Effector memory CD4-positive, alpha-beta T cell (primary cell): ENCODE data around the gene STX5.
"Not testable (repeated sequence)": the region's sequence is repeated elsewhere in the genome, so short reads cannot be mapped to it uniquely, and the experiment has no call there.

ENCODE experiments used
- DNase-seq, 3 donors: peaks; one replicate each; pipeline ENCODE4 v3.0.0-alpha.2; 2020
- H3K27ac ChIP-seq: 2 replicates; pipeline ENCODE4 v1.7.0; 2013; ENCODE audit warnings: mild to moderate bottlenecking, low read length, moderate library complexity; ENCODE audit not compliant: insufficient read depth, poor library complexity, severe bottlenecking
- H3K27me3 ChIP-seq: replicated peaks from 2 replicates; pipeline ENCODE4 v1.7.0; 2013; ENCODE audit warnings: mild to moderate bottlenecking, low read length; ENCODE audit not compliant: insufficient read depth, control insufficient read depth, poor library complexity, severe bottlenecking
- H3K36me3 ChIP-seq: 2 replicates; pipeline ENCODE4 v1.7.0; 2013; ENCODE audit warnings: mild to moderate bottlenecking, low read length, moderate library complexity; ENCODE audit not compliant: control insufficient read depth, insufficient read depth
- H3K4me1 ChIP-seq: 2 replicates; pipeline ENCODE4 v1.7.0; 2013; ENCODE audit warnings: low read length, mild to moderate bottlenecking; ENCODE audit not compliant: control insufficient read depth, insufficient read depth, poor library complexity, severe bottlenecking
- H3K4me3 ChIP-seq: 2 replicates; pipeline ENCODE4 v1.7.0; 2013; ENCODE audit warnings: low read length, low read depth, mild to moderate bottlenecking; ENCODE audit not compliant: insufficient read depth, poor library complexity, severe bottlenecking
- H3K9me3 ChIP-seq: 2 replicates; pipeline ENCODE4 v1.7.0; 2013; ENCODE audit warnings: mild to moderate bottlenecking, low read length, moderate library complexity; ENCODE audit not compliant: control insufficient read depth

Gene STX5

DNA sequence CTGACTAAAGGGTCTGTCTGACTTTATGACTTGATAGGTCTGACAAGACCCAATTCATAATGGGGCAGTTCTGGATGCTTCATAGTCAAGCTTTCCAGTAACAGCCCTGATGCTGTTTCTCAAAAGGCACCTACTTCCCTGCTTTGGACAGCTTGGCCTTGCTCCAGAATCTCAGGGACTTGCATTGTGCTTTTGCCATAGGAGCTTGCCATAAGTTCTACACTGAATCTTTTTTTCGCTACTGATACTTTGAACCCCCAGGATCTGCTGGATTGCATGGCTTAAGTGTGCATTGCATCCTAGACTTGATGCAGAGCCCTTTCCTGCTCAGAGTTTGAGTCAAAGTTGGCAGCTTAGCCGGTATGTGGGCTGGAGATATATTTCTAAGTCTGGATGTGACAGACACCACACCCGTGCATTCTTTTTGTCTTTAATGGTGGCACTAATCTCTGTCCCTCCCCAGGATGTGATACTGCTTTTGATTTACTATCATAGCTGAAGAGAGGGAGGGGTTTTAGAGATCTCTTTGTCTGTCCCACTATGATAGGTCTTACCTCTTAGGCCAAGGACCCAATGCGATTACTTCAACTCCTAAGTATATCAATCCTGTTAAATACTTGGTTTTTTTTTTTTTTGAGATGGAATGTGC is 32.0 kb upstream of the STX5 start:
- Histone ChIP-seq H3K4me1 (no peaks in the 10 kb centered on the region), H3K27me3 (no peaks in the 10 kb centered on the region), H3K4me3 (no peak overlapping the region), H3K36me3 (no peaks in the 10 kb centered on the region), H3K27ac (no peak overlapping the region), H3K9me3 (no peaks in the 10 kb centered on the region)
- no peak for DNase-seq

DNA sequence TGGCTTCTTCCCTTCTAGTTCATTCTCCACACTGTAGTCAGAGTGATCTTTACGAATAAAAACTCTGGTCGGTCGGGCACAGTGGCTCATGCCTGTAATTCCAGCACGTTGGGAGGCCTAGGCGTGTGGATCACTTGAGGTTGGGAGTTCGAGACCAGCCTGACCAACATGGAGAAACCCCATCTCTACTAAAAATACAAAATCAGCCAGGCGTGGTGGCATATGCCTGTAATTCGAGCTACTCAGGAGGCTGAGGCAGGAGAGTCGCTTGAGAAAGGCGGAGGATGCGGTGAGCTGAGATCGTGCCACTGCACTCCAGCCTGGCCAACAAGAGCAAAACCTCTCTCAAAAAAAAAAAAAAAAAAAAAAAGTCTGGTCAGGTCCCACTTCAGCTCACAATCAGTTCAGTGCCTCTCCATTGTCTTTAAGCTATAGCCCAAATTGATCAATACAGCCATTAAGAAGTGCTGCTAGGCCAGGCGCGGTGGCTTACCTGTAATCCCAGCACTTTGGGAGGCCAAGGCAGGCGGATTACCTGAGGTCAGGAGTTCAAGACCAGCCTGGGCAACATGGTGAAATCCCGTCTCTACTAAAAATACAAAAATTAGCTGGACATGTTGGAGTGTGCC is 29.8 kb upstream of the STX5 start:
- not testable (repeated sequence) for H3K27me3 ChIP-seq, H3K27ac ChIP-seq, H3K4me1 ChIP-seq, DNase-seq, H3K36me3 ChIP-seq, H3K9me3 ChIP-seq, H3K4me3 ChIP-seq

DNA sequence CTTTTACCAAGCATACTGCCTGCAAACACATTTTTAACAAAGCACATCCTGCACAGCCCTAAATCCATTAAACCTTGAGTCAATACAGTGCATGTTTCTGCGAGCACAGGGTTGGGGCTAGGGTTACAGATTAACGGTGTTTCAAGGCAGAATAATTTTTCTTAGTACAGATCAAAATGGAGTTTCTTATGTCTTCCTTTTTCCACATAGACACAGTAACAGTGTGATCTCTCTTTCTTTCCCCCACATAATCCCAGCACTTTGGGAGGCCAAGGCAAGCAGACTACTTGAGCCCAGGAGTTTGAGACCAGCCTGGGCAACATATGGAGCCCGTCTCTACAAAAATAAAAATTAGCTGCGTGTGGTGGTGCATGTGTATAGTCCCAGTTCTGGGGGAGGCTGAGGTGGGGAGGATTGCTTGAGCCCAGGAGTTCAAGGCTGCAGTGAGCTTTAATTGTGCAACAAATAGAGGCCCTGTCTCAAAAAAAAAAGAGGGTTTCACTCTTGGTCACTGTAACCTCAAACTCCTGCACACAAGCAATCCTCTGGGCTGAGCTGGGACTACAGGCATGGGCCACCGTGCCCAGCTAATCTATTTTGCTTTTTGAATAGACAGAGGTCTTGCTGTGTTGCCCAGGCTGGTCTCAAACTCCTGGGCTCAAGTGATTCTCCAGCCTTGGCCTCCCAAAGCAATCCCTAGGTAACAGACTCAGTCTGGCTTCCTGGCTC is 29.1 kb upstream of the STX5 start:
- H3K4me1 ChIP-seq: peaks cover 8% of the 10 kb centered on the region

DNA sequence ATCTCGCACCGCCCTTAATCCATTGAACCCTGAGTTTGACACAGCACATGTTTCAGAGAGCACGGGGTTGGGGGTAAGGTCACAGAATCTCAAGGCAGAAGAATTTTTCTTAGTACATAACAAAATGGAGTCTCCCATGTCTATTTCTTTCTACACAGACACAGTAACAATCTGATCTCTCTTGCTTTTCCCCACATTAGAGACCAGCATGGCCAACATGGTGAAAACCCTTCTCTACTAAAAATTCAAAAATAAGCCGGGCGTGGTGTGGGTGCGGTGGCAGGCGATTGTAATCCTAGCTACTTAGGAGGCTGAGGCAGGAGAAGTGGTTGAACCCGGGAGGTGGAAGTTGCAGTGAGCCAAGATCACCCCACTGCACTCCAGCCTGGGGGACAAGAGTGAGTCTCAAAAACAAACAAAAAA is 27.4 kb upstream of the STX5 start:
- H3K9me3 ChIP-seq, H3K36me3 ChIP-seq, H3K4me3 ChIP-seq, H3K27ac ChIP-seq, DNase-seq, H3K27me3 ChIP-seq: not testable (repeated sequence)
- H3K4me1 ChIP-seq: peaks cover 12% of the 10 kb centered on the region

More for the DNA sequence above, 29.1 kb upstream of the STX5 start:
- Histone ChIP-seq H3K27me3 (no peaks in the 10 kb centered on the region), H3K27ac (no peak overlapping the region), H3K4me3 (no peak overlapping the region), H3K9me3 (no peaks in the 10 kb centered on the region), H3K36me3 (no peaks in the 10 kb centered on the region)
- DNase-seq: no peak

DNA sequence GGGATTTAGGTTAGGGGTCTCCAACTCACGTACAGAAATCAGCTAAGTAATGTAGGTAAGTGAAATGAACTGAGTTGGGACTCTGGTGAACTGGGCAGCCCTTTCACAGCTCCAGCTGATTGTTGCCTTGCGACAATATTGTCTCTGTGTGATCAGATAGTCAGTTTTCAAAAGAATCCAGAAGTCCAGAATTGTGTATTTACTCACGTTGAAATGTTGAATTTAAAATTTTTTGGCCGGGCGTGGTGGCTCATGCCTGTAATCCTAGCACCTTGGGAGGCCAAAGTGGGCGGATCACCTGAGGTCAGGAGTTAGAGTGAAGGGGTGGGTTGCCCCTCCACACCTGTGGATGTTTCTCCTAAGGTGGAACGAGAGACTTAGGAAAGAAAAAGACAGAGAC is 26.4 kb upstream of the STX5 start:
- no peak overlapping the region for H3K27ac ChIP-seq
- no peak overlapping the region for H3K4me3 ChIP-seq
- no peaks in the 10 kb centered on the region for H3K9me3 ChIP-seq
- peaks cover 14% of the 10 kb centered on the region for H3K36me3 ChIP-seq
- DNase-seq: no peak
- no peaks in the 10 kb centered on the region for H3K27me3 ChIP-seq
- H3K4me1 ChIP-seq: peaks cover 23% of the 10 kb centered on the region

DNA sequence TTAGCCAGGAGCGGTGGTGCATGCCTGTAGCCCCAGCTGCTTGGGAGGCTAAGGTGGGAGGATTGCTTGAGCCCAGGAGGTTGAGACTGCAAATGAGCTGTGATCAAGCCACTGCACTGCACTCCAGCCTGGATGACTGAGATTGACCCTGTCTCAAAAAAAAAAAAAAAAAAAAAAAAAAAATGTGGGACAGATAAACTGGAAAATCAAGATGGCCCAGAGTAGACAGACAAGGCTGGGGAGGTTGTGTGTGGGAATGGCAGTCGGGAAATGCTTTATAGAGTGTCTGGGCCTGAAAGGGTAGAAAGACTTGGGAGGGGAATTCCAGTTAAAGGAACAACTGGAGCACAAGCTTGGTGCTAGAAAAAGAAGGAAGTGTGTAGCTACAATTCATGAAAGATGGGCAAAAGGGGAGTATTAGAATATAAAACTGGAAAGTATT is 25.7 kb upstream of the STX5 start:
- peaks cover 30% of the 10 kb centered on the region for H3K4me1 ChIP-seq
- DNase-seq: no peak
- H3K9me3 ChIP-seq: no peaks in the 10 kb centered on the region
- H3K27ac ChIP-seq: no peak overlapping the region
- no peaks in the 10 kb centered on the region for H3K27me3 ChIP-seq
- no peak overlapping the region for H3K4me3 ChIP-seq
- peaks cover 20% of the 10 kb centered on the region for H3K36me3 ChIP-seq

DNA sequence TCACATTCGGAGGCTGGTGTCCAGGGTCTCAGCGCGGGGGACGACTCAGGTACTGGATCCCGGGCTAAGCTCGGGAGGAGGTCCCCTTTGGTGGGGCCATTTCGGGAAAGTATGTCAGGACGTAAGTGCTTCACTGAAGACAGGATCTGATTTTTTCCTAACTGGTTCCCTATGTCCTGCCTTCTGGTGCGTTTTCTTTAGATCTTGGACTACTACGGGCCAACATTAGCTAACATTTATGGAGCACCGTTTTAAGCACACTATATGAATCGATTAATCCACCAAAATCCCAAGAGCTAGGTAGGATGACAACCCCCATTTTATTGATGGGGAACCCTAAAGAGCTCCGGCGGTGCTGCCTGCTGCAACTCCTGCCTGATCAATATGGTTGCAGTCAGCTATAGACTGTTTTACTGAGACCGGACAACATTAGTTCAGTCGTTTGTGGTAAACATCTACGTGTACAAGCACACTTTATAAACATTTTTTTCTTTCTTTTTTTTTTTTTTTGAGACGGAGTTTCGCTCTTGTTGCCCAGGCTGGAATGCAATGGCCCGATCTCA is 24.6 kb upstream of the STX5 start:
- no peak for DNase-seq
- Histone ChIP-seq H3K4me3 (peak overlapping the region; percentile 74), H3K36me3 (peaks cover 32% of the 10 kb centered on the region), H3K9me3 (no peaks in the 10 kb centered on the region), H3K27ac (peak overlapping the region; percentile 75), H3K4me1 (peaks cover 30% of the 10 kb centered on the region), H3K27me3 (no peaks in the 10 kb centered on the region)

DNA sequence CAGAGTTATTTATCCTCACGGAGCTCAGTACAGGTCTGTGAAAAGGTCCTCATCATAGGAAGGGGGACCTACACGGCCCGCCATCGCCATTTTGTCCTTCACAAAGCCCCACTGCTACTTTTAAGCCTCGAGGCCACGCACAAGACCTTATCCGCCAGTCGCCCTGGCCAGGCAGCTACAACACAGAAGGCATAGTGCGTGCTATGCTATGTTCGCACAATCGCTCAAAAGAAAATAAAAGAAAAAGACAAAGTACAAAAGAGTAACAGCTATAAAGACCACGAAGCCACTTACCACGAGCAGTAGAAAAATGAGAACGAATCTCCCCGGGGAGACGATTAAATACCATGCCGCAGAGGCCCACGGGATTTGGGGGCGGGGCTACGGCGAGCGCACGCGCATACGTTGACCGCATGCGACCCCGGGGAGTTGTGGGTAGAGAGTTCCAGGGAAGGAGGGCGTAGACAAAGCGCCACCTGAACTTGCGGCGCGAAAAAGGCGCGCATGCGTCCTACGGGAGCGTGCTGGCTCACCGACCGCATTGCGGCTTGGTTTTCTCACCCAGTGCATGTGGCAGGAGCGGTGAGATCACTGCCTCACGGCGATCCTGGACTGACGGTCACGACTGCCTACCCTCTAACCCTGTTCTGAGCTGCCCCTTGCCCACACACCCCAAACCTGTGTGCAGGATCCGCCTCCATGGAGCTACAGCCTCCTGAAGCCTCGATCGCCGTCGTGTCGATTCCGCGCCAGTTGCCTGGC is 23.9 kb upstream of the STX5 start:
- peak; percentile 96 to 98 (median 96) for DNase-seq
- Histone ChIP-seq H3K36me3 (peaks cover 32% of the 10 kb centered on the region), H3K4me1 (peaks cover 35% of the 10 kb centered on the region), H3K27me3 (no peaks in the 10 kb centered on the region), H3K4me3 (peak overlapping the region; percentile 74), H3K9me3 (no peaks in the 10 kb centered on the region), H3K27ac (peak overlapping the region; percentile 80)

DNA sequence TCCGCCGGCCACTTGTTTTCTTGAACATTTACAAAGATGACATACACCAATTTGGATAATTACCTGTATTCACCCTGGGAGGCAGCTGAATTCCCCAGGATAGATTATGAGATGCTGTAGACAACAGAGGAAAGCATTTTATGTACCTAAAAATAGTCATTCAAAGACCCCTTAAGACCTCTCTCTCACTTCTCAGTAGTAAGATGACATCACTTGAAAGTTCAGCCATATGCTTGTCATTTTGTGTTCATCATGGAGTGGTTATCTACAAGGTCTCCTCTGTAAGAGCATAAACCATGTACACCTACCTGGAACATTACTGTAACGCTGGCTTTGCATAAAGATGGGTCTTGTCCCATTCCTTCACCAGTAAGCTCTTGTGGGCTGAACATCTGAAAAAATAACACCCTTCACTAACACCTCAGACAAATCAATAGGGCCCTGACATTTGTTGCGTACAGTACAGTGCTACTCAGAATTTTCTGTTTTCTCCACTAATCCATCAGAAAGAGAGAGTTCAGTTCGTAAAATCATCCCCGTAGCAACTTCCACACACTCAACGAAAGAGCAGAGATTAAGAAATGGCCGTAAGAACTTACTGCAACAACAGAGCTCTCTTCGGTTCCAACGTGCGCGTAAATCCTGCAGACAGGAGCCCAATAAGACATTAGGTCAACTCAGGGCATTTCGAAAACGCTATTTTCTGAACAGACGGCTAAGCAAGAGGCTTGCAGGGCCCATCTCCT is 23.1 kb upstream of the STX5 start:
- Histone ChIP-seq H3K27ac (peak overlapping the region; percentile 80), H3K36me3 (peaks cover 32% of the 10 kb centered on the region), H3K9me3 (no peaks in the 10 kb centered on the region), H3K4me3 (peak overlapping the region; percentile 74), H3K4me1 (peaks cover 35% of the 10 kb centered on the region), H3K27me3 (no peaks in the 10 kb centered on the region)
- no peak for DNase-seq
